Retinal pigment epithelial cell (primary cell): ENCODE measurements around the gene SLC22A5.
"Not testable (repeated sequence)": the region's sequence is repeated elsewhere in the genome, so short reads cannot be mapped to it uniquely, and the experiment has no call there.

ENCODE experiments used
- DNase-seq: peaks from one replicate; pipeline ENCODE4 v3.0.0-alpha.2; 2010; ENCODE audit warnings: low read depth
- H3K4me3 ChIP-seq: 2 replicates; pipeline ENCODE4 v1.5.1; 2011; ENCODE audit warnings: mild to moderate bottlenecking, low read length, control low read depth, moderate library complexity
- CTCF ChIP-seq: conservative IDR thresholded peaks from 2 replicates; pipeline ENCODE4 v1.5.1; 2011; ENCODE audit warnings: low read depth, low read length, control low read depth, inconsistent platforms

SLC22A5 gene

GRCh38 chr5:132413567-132413966 is 44.1 kb downstream of the SLC22A5 start:
- no peak for TF ChIP-seq CTCF
- no peak overlapping the region for H3K4me3 ChIP-seq
- no peak for DNase-seq

- H3K4me3 ChIP-seq = no peak overlapping the region
- TF ChIP-seq CTCF = no peak
- DNase-seq = peak; percentile 77
These were observed 45.3 kb downstream of the SLC22A5 start for GRCh38 chr5:132414634-132415378.

- H3K4me3 ChIP-seq = not testable (repeated sequence)
These were observed 46.0 kb downstream of the SLC22A5 start for GRCh38 chr5:132415516-132415915.

GRCh38 chr5:132416306-132417009 is 46.9 kb downstream of the SLC22A5 start:
- H3K4me3 ChIP-seq = no peak overlapping the region
- no peak for TF ChIP-seq CTCF
- DNase-seq = no peak

More at GRCh38 chr5:132415516-132415915, 46.0 kb downstream of the SLC22A5 start:
- DNase-seq = not testable (repeated sequence)

- no peak for TF ChIP-seq CTCF
- no peak overlapping the region for H3K4me3 ChIP-seq
- DNase-seq = no peak
These were observed 47.5 kb downstream of the SLC22A5 start for GRCh38 chr5:132417010-132417439.

GRCh38 chr5:132417461-132417860 is 48.0 kb downstream of the SLC22A5 start:
- TF ChIP-seq CTCF = no peak
- DNase-seq = no peak

GRCh38 chr5:132417889-132418485 is 48.5 kb downstream of the SLC22A5 start:
- DNase-seq = no peak
- TF ChIP-seq CTCF = no peak
- no peak overlapping the region for H3K4me3 ChIP-seq

More at GRCh38 chr5:132417461-132417860, 48.0 kb downstream of the SLC22A5 start:
- H3K4me3 ChIP-seq = no peak overlapping the region
